COLO668 (cell line): Measurements from ENCODE around the gene CTNNA2.

Experiments used
- DNase-seq: peaks from one replicate; lab custom pipeline; 2025; ENCODE audit not compliant: unreplicated experiment; lab: John Stamatoyannopoulos, UW

Gene CTNNA2

DNA sequence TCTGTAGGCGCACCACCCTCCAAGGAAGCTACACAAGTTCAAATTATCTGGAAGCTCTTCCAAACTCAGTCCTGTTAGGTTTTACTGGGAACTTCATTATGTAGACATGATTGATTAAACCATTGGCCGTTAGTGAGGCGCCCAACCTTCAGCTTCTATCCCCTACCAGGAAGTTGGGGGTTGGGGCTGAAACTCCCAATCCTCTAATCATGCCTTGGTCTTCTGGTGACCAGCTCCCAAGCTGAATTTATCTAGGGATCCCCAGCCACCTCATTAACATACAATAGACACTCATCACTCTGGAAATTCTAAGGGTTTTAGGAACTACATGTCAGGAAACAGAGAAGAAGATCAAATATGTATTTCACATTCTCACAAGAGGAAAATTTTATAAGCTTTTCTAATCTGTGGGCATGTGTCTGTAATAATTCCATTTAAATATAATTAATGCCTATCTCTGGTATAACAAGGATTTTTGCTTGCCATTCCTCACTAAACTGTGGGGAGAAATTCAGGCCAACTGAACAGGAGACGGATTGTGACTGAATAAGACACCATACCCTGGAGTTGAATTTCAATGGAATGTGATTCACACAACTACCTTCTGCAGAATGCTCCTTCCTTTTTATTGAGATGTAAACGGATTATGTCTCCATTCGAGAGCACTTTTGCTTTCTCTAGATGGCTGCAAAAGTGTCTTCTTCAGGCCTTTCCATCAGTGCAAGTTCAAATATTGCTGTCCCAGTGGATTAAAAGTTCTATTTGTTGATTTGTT is 463.1 kb downstream of the CTNNA2 start:
- DNase-seq = no peak

DNA sequence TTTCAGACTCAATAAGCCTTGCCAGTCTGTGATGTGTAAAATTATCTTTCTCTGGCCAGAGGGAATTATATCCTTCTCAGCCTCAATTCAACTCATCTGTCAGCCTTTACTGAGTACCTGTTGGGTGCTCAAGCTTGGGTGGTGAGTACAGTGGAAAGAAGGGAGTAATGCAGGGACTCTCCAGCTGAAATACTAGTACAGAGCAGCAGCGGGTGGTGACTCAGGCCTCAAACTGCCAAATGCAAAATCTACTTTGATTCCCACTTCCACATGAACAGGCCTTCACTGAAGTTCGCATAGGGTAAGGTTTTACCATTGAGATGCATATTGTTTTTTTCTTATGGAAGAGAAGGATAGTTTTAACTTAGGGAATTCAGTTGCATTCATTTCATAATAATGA is 464.9 kb downstream of the CTNNA2 start:
- no peak for DNase-seq

DNA sequence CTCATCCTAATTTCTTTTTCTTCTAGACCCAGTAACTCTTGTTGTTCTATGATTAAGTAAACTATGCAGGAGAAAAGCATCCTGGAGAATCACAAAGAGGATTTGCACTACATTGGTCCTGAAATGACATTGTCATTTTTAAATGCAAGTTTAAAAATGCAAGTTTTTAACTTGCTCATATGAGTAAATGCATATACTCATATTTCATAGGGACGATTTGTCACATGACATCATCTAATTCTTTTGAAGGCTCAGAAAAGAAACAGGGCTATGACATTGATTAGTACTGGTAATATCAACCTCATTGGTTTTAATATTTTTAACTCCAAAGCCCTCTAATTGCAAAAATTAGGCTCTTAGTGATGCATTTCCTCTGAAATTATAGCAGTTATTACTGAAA is 467.3 kb downstream of the CTNNA2 start:
- no peak for DNase-seq

DNA sequence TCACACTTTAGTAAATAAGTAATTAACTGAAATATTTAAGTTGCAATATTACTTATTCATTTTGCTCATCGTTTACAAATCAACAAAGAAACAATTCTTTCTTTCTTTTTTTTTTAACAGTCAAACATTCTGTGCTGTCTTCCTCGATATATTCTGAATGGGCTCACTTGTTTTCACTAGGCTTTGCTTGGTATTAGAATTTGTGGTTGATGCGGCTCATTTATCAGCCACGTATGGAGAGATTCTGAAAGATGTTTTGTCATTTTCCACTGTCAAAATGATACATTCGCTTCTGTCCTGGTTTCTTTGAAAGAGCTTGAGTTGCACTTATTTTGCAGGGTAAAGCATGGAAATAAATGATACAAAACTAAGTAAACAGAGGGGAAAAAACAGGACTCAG is 468.0 kb downstream of the CTNNA2 start:
- no peak for DNase-seq

DNA sequence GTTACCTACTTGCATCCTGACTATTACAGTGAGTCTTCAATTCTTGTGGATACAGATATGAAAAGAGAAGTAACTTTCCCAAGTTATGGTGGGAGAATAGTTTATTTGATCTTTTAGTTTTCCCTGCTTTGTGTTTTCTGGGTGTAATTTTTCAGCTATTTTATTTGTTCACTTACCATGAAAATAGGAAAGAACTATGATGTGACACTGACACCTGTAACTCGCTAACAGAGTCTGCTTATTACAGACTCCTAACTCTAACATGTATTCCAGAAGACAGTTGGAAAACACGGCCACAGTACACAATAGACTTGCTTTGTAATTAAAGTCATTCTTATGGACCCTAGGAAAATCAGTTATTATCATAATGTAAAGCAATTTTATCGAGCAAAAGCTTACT is 468.5 kb downstream of the CTNNA2 start:
- no peak for DNase-seq

DNA sequence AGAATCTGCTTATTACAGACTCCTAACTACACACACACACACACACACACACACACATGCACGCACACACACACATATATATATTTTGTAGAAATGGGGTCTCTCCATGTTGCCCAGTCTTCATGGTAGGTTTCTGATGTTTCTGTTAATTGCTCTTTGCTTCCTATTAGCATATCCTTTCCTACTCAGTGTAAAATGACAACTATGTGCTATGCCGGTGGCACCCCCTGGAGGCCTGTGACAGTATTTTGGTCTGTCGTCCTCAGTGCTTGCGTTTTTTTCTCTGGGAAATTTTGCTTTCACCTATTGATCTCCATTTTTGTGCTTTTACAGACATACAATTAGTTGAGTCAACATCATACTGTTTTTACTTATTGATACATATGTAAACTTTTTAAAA is 469.6 kb downstream of the CTNNA2 start:
- DNase-seq = no peak

DNA sequence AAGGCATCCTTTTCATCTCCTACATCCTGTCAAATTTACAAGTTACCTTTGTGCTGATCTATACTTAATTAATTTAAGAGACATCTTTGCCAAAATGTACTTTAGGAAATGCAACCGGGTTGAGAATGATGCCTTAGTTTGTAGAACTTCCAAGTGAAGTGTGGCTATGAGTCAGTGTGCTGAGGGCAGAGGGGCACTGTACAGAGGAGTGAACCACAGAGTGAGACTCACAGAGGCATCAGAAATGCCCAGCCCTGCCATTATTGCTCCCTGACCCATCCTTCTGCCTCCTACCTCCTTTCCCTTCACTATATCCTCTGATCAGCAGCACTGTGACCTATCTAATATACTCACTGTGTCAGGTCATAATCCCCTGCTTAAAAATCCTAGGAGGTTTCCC is 471.6 kb downstream of the CTNNA2 start:
- no peak for DNase-seq

DNA sequence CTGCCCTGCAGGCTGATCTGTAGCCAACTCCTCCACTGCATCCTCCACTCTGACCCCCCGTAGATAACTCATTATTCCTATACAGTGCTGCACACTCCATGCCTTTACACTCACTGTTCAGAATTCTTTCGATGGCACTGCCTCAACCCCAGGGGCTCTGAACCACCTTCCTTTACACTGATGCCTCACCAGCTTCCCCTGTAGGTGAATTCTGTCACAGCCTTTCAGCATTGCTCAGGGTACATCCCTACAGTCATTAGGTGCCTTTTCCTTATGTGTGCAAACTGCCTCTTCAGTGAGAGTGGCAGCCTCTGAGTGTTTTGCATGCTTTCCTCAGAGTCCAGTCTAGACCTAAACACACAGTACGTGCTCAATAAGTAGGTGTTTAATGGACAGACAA is 472.3 kb downstream of the CTNNA2 start:
- DNase-seq = no peak

DNA sequence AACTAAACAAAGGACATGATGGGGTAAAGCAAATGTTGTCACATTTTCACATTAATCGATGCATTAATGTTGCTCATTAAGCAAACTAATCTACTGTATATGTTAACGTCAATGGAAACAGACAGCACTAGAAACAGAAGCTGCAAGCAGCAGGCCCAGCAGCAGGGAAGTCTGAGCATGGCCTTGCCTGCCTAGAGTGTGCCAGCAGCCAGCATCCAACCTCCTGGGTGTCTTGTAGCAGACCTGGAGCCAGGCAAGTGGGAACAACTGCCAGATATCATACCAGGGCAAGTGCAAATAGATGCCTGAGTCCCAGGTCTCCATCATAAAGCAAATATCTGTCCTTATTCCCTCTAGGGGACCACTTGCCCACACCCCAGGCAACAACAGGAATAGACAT is 472.7 kb downstream of the CTNNA2 start:
- no peak for DNase-seq

DNA sequence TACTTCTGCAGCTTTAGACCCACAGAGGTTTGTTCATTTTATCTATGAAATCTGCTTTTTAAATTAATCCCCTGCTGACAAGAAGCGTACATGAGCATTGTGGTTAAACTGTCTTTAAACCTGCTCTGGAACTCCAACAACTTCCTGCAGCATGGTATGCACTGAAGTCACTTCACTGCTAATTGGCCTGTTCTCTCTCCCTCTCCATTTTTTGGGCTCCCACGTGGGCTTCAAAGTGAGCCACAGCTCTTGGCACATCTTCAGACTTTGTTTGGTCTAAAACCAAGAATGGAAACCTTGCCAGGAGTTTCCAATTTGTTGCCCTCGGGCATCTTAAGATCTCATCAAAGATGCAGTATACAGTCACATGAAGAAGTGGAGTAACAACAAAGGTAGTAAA is 480.3 kb downstream of the CTNNA2 start:
- no peak for DNase-seq

DNA sequence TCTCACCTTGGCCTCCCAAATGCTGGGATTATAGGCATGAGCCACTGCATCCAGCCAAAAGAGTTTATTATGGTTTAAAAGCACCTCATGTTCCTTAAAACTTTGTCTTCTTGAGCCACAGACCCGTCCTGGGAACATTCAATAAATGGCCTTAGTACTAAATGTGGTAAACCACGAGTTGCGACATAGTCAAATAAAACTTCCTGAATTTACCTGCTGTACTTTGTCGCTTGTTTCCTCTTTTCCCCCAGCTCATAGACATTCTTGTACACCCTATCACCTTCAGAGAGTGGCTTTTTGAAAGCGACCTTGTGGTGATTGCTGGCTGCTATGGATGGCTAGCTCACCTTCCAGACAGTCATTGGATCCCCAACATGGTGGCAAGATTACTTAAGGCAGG is 481.3 kb downstream of the CTNNA2 start:
- DNase-seq = no peak

DNA sequence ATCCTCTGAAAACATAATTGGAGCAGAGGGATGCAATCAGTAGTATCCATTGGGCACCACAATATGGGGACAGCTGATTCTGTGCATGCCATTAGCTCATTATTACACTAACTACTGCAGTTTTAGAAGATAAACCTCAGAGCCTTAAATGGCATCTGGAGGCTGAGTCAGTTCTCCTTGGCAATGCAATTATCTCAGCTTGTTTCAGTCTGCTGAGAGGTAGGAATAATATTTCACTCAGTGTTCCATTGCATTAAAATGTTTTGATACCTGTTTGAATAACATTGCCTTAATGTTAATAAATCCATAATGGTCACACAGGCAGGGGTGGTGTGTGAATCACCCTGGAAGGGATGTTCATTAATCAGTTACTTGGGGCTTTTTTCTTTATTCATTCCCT is 482.1 kb downstream of the CTNNA2 start:
- no peak for DNase-seq

DNA sequence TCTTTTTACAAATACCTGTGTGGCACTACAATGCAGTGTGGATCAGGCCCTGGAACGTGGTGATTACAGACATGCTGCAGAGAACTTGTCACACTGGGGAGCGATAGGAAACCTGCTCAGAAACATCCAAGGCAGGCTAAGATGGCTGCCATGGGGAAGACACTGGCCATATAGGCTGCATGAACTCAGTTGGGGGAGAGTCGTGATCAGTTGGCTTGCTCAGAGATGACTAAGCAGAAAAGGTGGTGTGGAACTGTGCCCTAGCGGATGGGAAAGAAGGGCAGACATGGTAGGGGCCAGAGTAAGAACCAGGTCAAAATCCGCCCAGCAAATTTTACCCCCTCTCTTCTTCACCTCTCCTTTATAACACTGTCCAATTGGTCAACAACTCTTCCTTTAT is 483.9 kb downstream of the CTNNA2 start:
- no peak for DNase-seq

DNA sequence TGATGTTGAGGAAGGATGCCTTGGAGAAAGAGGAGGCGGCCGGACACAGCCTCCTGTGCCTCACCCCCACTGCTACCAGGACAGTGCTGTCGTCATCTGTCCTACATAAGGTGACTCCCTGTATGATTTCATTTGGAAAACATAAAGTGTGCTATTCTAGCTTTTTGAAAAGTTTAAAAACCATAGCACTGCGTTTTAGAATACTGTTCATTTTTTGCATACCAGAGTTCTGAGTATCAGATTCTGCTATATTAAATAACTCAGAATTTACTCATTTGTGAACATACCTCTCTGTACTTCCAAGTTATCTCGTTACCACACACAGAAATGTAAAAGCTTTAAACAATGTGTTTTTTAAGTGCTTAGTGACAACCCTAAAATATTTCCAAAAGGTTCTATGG is 488.9 kb downstream of the CTNNA2 start:
- no peak for DNase-seq

DNA sequence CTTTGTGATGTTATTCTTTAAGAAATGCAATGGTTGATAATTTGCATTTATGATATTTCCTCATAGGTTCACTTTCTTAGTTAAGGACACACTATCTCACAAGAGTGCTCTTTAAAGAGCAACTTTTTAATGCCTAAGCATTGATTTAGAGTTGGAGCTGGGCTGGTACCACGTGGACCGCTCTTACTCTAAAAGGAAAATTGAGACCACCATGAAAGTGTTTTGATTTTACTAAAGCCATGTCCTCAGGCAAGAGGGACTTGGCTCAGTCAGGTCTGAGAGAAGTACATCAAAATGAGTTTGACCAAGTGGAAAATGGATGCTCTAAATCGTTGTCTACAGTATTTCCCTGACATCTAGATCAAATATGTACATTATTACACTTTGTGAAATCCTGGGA is 489.3 kb downstream of the CTNNA2 start:
- no peak for DNase-seq

DNA sequence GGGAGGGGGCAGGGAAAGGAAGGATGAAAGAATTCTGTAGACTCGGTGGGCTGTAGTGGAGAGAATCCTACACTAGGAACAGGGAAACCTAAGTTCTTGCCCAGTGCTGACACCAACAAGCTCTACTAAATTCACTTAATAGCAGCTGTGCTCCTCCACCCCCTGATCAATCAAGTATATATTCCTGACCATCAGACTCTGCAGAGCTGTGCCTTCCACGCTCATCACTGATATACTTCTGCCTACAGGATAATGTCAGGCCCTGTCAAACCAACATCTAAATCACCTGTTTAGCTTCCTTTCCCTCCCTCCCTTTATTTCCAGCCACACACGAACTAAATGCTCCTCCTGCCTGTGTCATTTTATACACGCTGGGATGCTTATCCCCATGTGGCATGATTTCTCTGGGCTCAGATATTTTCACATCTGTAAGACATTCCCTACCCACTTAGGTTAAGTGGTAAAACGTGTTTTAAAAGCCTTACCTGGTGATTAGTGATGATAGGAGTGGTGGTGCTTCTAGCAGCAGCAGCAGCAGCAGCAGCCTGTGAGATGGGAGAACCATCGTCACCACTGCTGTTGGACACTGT is 489.8 kb downstream of the CTNNA2 start:
- DNase-seq = no peak

DNA sequence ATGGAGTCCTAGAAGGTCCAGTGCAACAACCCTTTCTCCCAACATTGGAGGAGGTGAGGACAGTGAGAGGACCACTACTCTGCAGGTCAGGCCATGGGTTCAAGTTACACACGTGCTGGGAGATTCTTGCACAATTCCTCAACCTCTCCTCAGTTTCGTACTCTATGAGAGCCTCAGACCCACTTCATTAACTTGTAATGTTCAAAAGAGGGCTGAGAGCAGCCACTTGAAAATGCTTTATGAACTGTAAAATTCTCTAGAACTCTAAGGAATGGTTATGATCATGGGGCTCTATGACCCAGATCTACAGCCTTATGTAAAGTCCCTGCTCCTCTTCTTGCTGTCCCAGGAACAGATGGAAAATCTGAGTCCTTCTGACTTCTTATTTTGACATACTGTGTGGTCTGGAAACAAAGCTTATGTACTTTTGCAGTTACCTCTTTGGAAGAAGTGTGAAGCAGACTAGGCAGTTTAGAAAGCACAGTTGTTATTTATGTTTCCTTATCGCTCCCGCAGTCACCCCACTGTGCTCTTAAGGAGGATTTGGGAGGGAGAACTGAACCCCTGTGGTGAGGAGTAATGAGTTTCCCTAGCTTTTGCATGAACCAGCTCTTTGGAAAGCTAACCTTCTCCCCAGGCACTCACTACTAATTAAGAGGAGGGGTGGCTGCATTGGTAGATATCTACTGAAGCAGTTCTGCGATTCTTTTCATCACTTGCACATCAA is 495.1 kb downstream of the CTNNA2 start:
- no peak for DNase-seq

DNA sequence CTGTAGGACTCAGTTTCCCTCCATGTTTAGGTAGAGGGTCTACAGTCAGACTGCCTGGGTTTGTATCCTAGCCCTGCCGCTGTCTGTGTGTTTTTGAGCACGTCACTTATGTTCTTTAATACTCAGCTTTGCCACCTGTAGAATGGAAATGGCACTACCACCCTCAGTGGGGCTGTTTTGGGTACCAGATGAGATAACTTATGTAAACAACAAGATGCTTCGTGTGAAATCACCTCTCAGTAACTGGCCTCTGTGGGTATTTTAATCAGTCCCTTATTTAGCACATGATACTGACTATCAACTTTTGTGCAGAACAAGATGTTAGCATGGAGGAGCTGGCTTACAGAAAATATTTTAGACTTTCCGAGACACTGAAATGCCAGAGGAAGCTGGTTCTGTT is 495.7 kb downstream of the CTNNA2 start:
- DNase-seq = no peak

DNA sequence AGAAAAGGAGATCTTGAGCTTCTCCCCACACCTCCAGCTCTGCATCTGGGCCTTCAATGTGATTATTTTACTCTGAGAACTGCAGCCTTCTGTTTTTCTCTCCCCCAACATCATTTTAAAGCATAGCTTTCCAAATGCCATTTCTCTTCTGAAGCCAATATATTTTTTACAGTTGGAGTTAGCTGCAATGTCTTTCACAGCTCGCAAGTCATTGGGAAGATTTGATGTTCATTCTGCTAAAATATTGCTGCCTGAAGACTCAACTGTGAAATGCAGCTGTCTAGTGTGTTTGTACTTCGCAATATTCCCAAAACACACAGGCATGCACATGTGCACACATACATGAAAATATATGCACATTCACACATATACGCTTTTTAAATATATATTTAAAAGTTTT is 496.4 kb downstream of the CTNNA2 start:
- DNase-seq = no peak

DNA sequence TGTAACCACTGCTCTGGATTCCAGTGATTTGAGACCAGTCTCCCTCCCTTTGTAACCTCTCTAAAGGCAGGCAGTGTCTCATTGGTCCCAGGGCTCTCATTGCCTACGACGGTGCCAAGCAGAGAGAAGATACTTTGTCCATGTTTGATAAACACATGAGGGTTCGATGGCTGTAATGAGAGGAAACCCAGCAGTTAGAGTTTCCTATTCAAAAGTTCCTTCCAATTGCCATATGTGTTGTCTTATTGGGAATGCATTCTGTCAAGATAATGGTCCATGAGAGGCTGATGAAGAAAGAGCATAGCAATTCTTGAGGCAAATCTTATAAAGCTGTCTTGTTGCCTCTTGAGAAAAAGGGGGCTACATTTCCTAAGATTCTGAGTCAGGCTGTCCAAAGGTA is 499.2 kb downstream of the CTNNA2 start:
- no peak for DNase-seq

DNA sequence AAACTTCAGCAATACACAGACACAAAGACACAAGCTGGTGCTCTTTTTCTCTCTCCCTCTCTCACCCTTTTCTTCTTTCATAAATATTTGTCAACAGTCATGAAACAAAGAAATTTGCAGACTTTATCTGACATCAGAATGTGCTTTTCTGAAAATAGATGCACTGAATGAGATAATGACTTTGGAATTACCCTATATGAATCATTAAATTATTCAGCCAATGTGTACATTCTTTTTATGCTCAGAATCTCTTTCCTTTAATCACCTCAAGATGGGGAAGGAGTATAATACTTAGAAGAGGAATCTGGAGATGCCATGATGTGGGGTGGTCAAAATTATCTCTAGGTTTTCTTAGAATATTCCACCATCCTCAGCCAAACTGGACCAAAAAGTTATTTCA is 501.8 kb downstream of the CTNNA2 start:
- DNase-seq = no peak

DNA sequence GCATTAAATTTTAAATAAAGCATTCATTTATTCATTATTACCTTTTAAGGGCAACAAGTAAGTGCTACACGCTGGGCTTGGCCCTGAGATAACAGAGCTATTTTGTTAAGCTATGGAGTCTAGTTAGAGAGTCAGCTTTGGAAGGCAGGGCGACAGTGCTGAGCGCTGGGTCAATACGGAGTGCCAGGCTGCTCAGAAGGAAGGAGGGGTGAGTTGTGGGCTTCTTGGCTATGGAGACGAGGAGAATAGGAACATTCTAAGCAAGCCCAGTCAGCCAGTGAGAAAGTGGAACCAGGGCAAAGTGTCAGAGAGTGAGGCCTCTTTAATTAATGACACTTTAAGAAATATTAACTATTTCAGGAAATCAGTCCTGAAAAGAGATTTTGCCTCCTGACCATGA is 503.3 kb downstream of the CTNNA2 start:
- DNase-seq = no peak
